Stimulated activated naive B cell treated with anti-CD40 and anti-IgM and Interleukin-4, amounts not matched to agents 10 μg/mL and 1 μg/mL and 100 μg/mL, for 72 hours (primary cell): Measurements from ENCODE around the gene INVS.
"Not testable (repeated sequence)": the region's sequence is repeated elsewhere in the genome, so short reads cannot be mapped to it uniquely, and the experiment has no call there.

Experiments
- ATAC-seq, 2 donors: fragments of 150-1000 bp; cut with Tn5 transposase; replicated peaks; 2 replicates each; pipeline ENCODE4 v1.10.0; 2021; ENCODE audit warnings: moderate library complexity in 1 of 2
- DNase-seq: peaks from one replicate; pipeline ENCODE4 v3.0.0; 2021
- H3K27ac Mint-ChIP-seq: one replicate; pipeline ENCODE4 v1.8.0; 2022; ENCODE audit warnings: mild to moderate bottlenecking, mixed read lengths
- H3K27me3 Mint-ChIP-seq, 2 donors: one replicate each; pipeline ENCODE4 v1.8.0; 2022; ENCODE audit warnings: mixed read lengths in 2 of 2
- H3K36me3 Mint-ChIP-seq, 2 donors: one replicate each; pipeline ENCODE4 v1.8.0; 2022; ENCODE audit warnings: mixed read lengths in 2 of 2, mild to moderate bottlenecking in 1 of 2
- H3K4me1 Mint-ChIP-seq, 2 donors: one replicate each; pipeline ENCODE4 v1.8.0; 2022; ENCODE audit warnings: mixed read lengths in 2 of 2, mild to moderate bottlenecking in 1 of 2
- H3K4me3 Mint-ChIP-seq, 2 donors: one replicate each; pipeline ENCODE4 v1.8.0; 2022; ENCODE audit warnings: mild to moderate bottlenecking in 2 of 2, mixed read lengths in 2 of 2, moderate library complexity in 1 of 2
- H3K9me3 Mint-ChIP-seq, 2 donors: one replicate each; pipeline ENCODE4 v1.8.0; 2022; ENCODE audit warnings: mixed read lengths in 2 of 2, mild to moderate bottlenecking in 1 of 2

Gene INVS, protein sequence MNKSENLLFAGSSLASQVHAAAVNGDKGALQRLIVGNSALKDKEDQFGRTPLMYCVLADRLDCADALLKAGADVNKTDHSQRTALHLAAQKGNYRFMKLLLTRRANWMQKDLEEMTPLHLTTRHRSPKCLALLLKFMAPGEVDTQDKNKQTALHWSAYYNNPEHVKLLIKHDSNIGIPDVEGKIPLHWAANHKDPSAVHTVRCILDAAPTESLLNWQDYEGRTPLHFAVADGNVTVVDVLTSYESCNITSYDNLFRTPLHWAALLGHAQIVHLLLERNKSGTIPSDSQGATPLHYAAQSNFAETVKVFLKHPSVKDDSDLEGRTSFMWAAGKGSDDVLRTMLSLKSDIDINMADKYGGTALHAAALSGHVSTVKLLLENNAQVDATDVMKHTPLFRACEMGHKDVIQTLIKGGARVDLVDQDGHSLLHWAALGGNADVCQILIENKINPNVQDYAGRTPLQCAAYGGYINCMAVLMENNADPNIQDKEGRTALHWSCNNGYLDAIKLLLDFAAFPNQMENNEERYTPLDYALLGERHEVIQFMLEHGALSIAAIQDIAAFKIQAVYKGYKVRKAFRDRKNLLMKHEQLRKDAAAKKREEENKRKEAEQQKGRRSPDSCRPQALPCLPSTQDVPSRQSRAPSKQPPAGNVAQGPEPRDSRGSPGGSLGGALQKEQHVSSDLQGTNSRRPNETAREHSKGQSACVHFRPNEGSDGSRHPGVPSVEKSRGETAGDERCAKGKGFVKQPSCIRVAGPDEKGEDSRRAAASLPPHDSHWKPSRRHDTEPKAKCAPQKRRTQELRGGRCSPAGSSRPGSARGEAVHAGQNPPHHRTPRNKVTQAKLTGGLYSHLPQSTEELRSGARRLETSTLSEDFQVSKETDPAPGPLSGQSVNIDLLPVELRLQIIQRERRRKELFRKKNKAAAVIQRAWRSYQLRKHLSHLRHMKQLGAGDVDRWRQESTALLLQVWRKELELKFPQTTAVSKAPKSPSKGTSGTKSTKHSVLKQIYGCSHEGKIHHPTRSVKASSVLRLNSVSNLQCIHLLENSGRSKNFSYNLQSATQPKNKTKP

DNA sequence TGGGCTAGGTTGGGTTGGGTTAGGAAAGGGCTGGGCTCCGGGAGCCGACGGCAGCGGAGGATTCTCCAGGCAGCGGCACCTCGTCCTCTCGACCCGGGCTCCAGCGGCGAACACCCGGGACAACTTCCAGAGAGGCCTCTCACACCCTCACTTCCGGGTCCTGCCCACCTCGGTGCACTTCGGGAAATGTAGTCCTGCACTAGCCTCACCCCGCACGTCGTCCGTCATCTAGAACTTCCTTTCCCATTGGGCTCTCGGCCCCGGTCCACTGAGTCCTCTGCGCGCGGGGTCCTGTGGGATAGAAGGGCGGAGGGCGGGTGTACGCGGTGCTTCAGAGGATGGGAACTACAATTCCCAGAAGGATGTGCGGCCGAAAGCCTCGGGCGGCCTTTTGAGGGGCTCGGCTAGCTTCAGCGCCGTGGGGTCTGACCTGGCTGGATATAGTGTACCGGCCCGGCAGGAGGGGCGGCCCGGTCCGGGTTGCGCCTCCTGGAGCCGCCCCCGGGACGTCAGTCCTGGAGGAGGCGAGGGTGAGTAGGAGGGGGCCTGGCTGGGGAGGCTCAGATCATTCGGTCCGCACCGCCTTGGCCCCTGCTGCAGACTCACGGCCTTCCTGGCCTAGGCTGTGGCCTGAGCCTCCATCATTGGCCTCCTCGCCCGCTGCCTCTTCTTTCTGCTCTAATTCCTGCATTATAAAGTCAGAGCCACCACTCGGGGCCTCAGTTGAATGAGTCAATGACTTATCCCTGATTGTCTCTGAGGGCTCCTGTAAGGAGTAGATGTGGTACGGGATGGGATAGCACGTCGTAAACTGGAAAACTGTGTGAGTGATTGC, at the start of gene INVS, which contains the start of gene ERP44:
INVS (plus strand) TSS at position 357 of the 835 bp plus-strand sequence. CDS start 5,279 bp downstream, outside the sequence.
ERP44 (minus strand) TSS at position 114 of the 835 bp plus-strand sequence. CDS start 160 bp downstream, outside the sequence.
- Mint-ChIP-seq H3K4me1 (peaks cover 18 to 41% of the 10 kb centered on the region in 2 donors), H3K36me3 (peaks cover 6 to 12% of the 10 kb centered on the region in 2 donors), H3K27ac (peak within 1 kb of the TSS; percentile 99), H3K4me3 (peak within 1 kb of the TSS; percentile 99), H3K27me3 (no peaks in the 10 kb centered on the region), H3K9me3 (no peaks in the 10 kb centered on the region)
- peak; percentile 98 for DNase-seq
- peak; percentile 97 to 99 for ATAC-seq

DNA sequence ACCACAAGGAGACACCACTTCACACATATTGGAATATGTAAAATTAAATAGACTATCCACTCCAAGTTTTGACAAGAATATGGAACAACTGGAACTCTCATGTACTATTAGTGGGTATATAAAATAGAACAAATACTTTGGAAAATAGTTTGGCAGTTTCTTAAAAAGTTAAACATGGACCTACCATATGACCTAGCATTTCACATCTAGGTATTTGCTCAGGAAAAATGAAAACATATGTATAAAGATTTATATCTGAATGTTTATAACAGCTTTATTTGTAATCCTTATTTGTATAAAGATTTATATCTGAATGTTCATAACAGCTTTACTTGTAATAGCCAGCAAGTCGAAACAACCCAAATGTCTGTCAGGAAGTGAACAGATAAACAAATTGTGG, 49.5 kb upstream of the INVS start:
- DNase-seq (no peak), ATAC-seq (no peak)
- Mint-ChIP-seq H3K4me3 (no peak overlapping the region), H3K36me3 (peaks cover 17 to 49% of the 10 kb centered on the region in 2 donors), H3K27ac (no peak overlapping the region), H3K9me3 (no peaks in the 10 kb centered on the region), H3K4me1 (peaks cover 15 to 43% of the 10 kb centered on the region in 2 donors), H3K27me3 (no peaks in the 10 kb centered on the region)

DNA sequence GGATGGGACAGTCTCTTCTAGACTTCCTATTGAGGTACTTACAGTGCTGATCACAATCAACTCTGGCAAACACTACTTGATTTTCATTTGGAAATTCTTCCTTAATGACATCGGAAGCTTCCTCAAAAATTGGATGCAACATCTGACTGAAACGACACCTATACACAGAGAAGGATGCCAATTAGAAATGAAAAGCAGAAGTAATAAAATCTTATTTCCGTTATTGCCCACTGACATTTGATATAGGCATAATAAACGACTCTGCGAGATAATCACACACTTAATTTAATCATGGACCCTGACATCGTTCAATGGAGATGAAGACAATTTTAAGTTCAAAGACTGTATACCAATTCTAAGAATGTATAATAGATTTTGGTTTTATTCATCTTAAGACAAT, 46.7 kb upstream of the INVS start:
- peak; percentile 51 to 66 for ATAC-seq
- H3K4me1 Mint-ChIP-seq = peaks cover 21 to 41% of the 10 kb centered on the region in 2 donors
- no peaks in the 10 kb centered on the region for H3K9me3 Mint-ChIP-seq
- DNase-seq = no peak
- H3K4me3 Mint-ChIP-seq = no peak overlapping the region
- H3K27ac Mint-ChIP-seq = no peak overlapping the region
- peaks cover 17 to 53% of the 10 kb centered on the region in 2 donors for H3K36me3 Mint-ChIP-seq
- no peaks in the 10 kb centered on the region for H3K27me3 Mint-ChIP-seq

DNA sequence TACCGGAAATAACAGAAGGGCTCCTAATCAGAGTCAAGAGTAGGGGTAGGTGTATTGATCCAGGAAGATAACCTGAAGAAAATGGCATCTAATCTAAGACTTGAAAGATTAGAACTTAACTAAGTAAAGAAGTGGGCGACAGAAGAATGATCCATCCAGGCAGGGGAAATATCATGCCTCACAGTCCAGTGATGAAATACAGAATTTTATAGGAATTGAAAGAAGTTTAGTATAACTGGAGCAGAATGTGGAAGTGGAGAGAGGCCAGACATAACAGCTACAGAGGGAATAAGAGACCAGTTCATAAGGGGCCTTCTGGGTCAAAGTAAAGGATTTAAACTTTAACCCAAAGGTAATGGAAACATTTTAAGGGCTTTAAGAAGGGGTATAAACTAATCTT, 42.5 kb upstream of the INVS start:
- Mint-ChIP-seq H3K27ac (no peak overlapping the region), H3K9me3 (no peaks in the 10 kb centered on the region), H3K36me3 (peaks cover 15 to 50% of the 10 kb centered on the region in 2 donors), H3K4me3 (no peak overlapping the region), H3K4me1 (peaks cover 28 to 53% of the 10 kb centered on the region in 2 donors), H3K27me3 (no peaks in the 10 kb centered on the region)
- ATAC-seq = no peak
- DNase-seq = no peak

DNA sequence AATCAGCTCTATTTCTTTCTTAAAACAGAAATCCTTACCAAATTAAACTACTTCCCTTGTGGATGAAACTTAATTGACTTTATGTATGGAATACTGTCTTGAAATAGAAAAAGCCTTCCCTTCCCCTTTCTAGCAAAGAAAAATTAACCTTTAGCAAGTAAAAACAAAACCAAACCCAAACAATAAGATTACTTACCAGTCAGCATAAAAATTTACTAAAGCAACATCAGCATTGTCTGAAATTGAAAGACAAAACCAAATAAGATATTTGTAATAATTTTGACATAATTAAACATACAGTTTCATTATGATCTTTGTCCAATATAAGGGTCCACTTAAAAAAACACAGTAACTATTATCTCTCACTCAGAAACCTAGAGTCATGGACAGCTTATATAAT, 41.4 kb upstream of the INVS start:
- Mint-ChIP-seq H3K27ac (peak overlapping the region; percentile 65), H3K9me3 (no peaks in the 10 kb centered on the region), H3K36me3 (peaks cover 14 to 43% of the 10 kb centered on the region in 2 donors), H3K27me3 (no peaks in the 10 kb centered on the region), H3K4me3 (no peak overlapping the region), H3K4me1 (peaks cover 23 to 43% of the 10 kb centered on the region in 2 donors)
- DNase-seq (no peak), ATAC-seq (no peak)

DNA sequence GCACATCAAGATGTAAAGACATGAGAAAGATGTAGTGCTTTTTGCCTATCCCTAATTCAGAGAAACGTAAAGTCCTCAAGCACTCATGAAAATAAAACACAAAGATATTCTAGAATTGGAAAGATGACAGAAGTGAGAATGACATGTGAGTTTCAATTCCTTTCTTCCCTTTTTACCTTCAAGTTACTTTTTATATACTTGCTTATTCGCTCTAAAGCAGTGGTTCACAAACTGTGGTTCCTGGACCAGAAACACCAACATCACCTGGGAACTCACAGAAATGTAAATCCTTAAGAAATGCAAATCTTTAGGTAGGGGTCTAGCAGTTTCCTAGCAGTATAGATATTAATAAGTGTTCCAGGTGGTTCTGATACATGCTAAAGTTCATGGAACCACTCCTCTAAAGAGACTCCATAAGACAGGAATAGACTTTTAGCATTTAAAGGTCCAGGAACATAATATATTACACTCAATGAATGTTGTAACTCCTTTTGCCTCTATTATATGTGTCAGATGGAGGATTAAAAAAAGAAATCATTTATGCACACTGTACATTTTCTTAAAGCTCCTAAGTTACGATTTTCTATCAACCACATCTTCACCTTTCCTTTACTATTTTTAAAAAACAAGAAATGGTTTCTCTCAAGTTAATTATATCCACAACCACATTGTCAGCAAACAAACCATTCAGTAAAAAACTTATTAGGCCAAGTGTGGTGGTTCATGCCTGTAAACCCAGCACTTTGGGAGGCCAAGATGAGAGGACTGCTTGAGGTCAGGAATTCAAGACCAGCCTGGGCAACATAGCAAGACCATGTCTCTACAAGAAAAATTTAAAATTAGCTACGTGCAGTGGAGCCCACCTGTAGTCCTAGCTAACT, 40.1 kb upstream of the INVS start:
- H3K9me3 Mint-ChIP-seq = no peaks in the 10 kb centered on the region
- no peaks in the 10 kb centered on the region for H3K27me3 Mint-ChIP-seq
- ATAC-seq (peak; percentile 86 to 89), DNase-seq (no peak)
- H3K4me3 Mint-ChIP-seq = peak overlapping the region; percentile 65 to 69
- peaks cover 20 to 39% of the 10 kb centered on the region in 2 donors for H3K4me1 Mint-ChIP-seq
- peak overlapping the region; percentile 65 for H3K27ac Mint-ChIP-seq
- H3K36me3 Mint-ChIP-seq = peaks cover 14 to 39% of the 10 kb centered on the region in 2 donors

DNA sequence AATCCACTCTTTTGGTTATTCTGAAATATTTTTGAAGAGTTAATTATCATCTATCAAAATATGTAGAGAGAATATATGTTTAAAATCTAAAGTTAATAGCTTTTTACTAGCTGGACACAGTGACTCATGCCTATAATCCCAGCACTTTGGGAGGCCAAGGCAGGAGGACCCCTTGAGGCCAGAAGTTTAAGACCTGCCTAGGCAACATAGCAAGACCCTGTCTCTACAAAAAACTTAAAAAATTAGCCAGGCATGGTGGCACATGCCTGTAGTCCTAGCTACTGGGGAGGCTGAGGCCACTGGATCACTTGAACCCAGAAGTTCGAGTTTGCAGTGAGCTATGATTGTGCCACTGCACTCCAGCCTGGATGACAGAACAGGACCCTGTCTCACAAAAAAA, 36.4 kb upstream of the INVS start:
- Mint-ChIP-seq H3K36me3 (peaks cover 8 to 15% of the 10 kb centered on the region in 2 donors), H3K4me1 (peaks cover 21 to 42% of the 10 kb centered on the region in 2 donors)

DNA sequence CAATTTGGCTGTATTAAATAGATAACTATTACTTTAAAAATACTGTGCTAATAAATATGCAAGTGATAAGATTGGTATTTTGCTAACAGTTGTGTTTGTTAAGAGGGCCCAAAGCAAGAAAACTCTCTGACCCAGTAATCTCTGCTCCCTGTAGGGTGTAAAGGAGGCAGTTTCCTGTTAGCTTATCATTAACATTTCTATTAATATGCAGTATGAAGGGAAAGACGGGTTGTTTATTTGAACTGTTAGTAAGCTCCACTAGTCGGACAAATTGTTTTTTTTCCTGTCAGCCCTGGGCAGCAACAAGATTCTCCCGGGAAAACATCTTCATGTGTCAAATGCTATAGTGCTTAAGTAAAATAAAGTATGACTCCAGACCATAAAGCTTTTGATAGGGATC, 35.9 kb upstream of the INVS start:
- ATAC-seq (no peak), DNase-seq (no peak)
- no peaks in the 10 kb centered on the region for H3K9me3 Mint-ChIP-seq
- H3K4me3 Mint-ChIP-seq = no peak overlapping the region
- no peak overlapping the region for H3K27ac Mint-ChIP-seq
- no peaks in the 10 kb centered on the region for H3K27me3 Mint-ChIP-seq
- peaks cover 8 to 12% of the 10 kb centered on the region in 2 donors for H3K36me3 Mint-ChIP-seq
- H3K4me1 Mint-ChIP-seq = peaks cover 21 to 37% of the 10 kb centered on the region in 2 donors

More for the DNA sequence above, 36.4 kb upstream of the INVS start:
- H3K27ac Mint-ChIP-seq, H3K4me3 Mint-ChIP-seq, H3K9me3 Mint-ChIP-seq, DNase-seq, H3K27me3 Mint-ChIP-seq, ATAC-seq: not testable (repeated sequence)

DNA sequence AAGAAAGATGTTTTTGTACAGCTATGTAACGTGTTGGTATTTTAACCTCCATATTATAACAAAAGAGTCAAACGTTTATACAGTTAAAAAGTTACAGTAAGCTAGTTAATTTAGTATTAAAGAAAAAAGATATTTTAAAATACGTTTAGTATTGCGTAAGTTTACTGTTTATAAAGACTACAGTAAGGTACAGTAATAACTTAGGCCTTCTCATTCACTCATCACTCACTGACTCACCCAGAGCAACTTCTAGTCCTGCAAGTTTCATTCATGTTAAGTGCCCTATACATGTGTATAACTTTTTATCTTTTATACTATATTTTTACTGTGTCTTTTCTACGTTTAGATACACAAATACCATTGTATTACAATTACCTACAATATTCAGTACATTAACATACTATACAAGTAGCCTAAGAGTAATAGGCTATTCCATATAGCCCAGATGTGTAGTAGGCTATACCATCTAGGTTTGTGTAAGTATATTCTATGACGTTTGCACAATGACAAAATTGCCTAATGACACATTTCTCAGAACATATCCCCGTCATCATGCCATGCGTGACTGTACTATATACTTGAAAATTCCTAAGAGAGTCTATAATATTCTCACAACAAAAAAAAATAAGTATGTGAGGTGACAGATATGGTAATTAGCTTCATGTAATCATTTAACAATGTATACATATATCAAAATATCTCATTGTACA, 34.0 kb upstream of the INVS start:
- no peak for ATAC-seq
- DNase-seq = no peak
- peaks cover 3 to 7% of the 10 kb centered on the region in 2 donors for H3K36me3 Mint-ChIP-seq
- no peaks in the 10 kb centered on the region for H3K9me3 Mint-ChIP-seq
- no peaks in the 10 kb centered on the region for H3K27me3 Mint-ChIP-seq
- peaks cover 14 to 26% of the 10 kb centered on the region in 2 donors for H3K4me1 Mint-ChIP-seq
- H3K4me3 Mint-ChIP-seq = no peak overlapping the region
- H3K27ac Mint-ChIP-seq = no peak overlapping the region

DNA sequence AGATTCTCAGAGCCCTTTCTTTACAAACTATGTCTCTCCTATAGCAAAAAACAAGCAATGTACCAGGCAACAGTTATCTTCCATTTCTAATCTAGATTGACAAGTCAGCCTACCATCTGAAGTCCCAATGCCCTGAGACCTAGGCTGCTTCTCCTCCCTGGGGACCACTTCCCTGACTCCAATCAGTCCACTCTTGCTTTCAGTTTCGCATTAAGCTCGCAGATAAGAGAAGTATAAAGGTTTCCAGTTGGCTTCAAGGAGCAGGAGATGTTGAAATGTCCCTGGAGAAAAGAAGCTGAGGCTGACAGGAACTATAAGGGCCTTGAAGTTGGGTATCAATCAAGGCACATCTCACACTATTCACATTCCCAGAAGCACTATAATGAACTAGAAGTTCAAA, 32.5 kb upstream of the INVS start:
- DNase-seq = no peak
- Mint-ChIP-seq H3K27me3 (no peaks in the 10 kb centered on the region), H3K4me1 (peaks cover 19 to 41% of the 10 kb centered on the region in 2 donors), H3K4me3 (peak overlapping the region in 1 of 2 donors; percentile 3), H3K9me3 (no peaks in the 10 kb centered on the region), H3K27ac (peak overlapping the region; percentile 69), H3K36me3 (peaks cover 3 to 7% of the 10 kb centered on the region in 2 donors)
- ATAC-seq = peak; percentile 68 to 69

DNA sequence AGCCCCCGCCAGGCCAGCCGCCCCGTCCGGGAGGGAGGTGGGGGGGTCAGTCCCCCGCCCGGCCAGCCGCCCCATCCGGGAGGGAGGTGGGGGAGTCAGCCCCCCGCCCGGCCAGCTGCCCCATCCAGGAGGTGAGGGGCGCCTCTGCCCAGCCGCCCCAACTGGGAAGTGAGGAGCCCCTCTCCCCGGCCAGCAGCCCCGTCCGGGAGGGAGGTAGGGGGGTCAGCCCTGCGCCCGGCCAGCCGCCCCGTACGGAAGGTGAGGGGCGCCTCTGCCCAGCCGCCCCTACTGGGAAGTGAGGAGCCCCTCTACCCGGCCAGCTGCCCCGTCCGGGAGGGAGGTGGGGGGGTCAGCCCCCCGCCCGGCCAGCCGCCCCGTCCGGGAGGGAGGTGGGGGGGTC, 31.1 kb upstream of the INVS start:
- not testable (repeated sequence) for DNase-seq, H3K4me3 Mint-ChIP-seq, ATAC-seq, H3K27ac Mint-ChIP-seq, H3K36me3 Mint-ChIP-seq, H3K27me3 Mint-ChIP-seq, H3K9me3 Mint-ChIP-seq
- peaks cover 27 to 54% of the 10 kb centered on the region in 2 donors for H3K4me1 Mint-ChIP-seq

DNA sequence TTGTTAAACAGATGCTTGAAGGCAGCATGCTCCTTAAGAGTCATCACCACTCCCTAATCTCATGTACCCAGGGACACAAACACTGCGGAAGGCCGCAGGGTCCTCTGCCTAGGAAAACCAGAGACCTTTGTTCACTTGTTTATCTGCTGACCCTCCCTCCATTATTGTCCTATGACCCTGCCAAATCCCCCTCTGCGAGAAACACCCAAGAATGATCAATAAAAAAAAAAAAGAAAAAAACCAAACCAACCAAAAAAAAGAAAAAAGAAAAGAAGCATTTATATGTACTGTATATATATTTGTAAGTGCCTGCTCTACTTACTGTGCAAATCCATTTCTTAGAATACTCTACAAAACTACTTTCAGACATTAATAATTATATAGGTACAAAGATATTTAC, 30.0 kb upstream of the INVS start:
- DNase-seq, H3K27me3 Mint-ChIP-seq, H3K4me3 Mint-ChIP-seq, H3K36me3 Mint-ChIP-seq, ATAC-seq, H3K9me3 Mint-ChIP-seq: not testable (repeated sequence)
- H3K4me1 Mint-ChIP-seq = peaks cover 26 to 53% of the 10 kb centered on the region in 2 donors
- H3K27ac Mint-ChIP-seq = peak overlapping the region; percentile 62
